OCI-LY1 (cell line): ENCODE results near the gene UBXN10.

ENCODE experiments used
- H2AFZ ChIP-seq: fragments of 200-600 bp; sonication (generic), shearing (Covaris generic); 2 replicates; pipeline ENCODE4 v1.6.0; 2014; ENCODE audit warnings: antibody characterized with exemption, mild to moderate bottlenecking, low read length
- H3F3A ChIP-seq: fragments of 200-600 bp; sonication (generic), shearing (Covaris generic); 2 replicates; pipeline ENCODE4 v1.6.0; 2014; ENCODE audit warnings: mild to moderate bottlenecking, antibody characterized with exemption, low read length, moderate library complexity; ENCODE audit not compliant: insufficient read depth
- H3K27ac ChIP-seq: fragments of 200-600 bp; sonication (generic); 2 replicates; pipeline ENCODE4 v1.5.1; 2014; ENCODE audit warnings: low read length, mixed run types, mild to moderate bottlenecking, low read depth; ENCODE audit not compliant: poor library complexity, severe bottlenecking
- H3K27me3 ChIP-seq: fragments of 200-600 bp; sonication (generic); 2 replicates; pipeline ENCODE4 v1.6.0; 2014; ENCODE audit warnings: antibody characterized with exemption, mild to moderate bottlenecking, low read length, moderate library complexity; ENCODE audit not compliant: insufficient read depth
- H3K36me3 ChIP-seq: fragments of 200-600 bp; sonication (generic); 2 replicates; pipeline ENCODE4 v1.6.1; 2014; ENCODE audit warnings: mild to moderate bottlenecking, antibody characterized with exemption, low read length, moderate library complexity, mixed read lengths; ENCODE audit not compliant: insufficient read depth
- H3K4me1 ChIP-seq: fragments of 200-600 bp; sonication (generic); 2 replicates; pipeline ENCODE4 v1.5.1; 2014; ENCODE audit warnings: mild to moderate bottlenecking, low read length, moderate library complexity; ENCODE audit not compliant: insufficient read depth, severe bottlenecking
- H3K4me2 ChIP-seq: fragments of 200-600 bp; sonication (generic), shearing (Covaris generic); 2 replicates; pipeline ENCODE4 v1.6.1; 2014; ENCODE audit warnings: low read length
- H3K4me3 ChIP-seq: fragments of 200-600 bp; sonication (generic); 2 replicates; pipeline ENCODE4 v1.5.1; 2014; ENCODE audit warnings: low read length, low read depth, mild to moderate bottlenecking, mixed read lengths; ENCODE audit not compliant: poor library complexity, severe bottlenecking
- H3K79me2 ChIP-seq: fragments of 200-600 bp; shearing (Covaris generic); 2 replicates; pipeline ENCODE4 v1.6.1; 2016; ENCODE audit warnings: mixed run types, low read length, mixed read lengths; ENCODE audit not compliant: insufficient read depth
- H3K9ac ChIP-seq: fragments of 200-600 bp; sonication (generic), shearing (Covaris generic); 2 replicates; pipeline ENCODE4 v1.6.1; 2014; ENCODE audit warnings: mild to moderate bottlenecking, low read length, mixed read lengths
- H3K9me2 ChIP-seq: fragments of 200-600 bp; sonication (generic), shearing (Covaris generic); 2 replicates; pipeline ENCODE4 v1.6.1; 2014; ENCODE audit warnings: low read depth, mild to moderate bottlenecking, low read length, mixed read lengths
- H3K9me3 ChIP-seq: fragments of 200-600 bp; shearing (Covaris generic); 2 replicates; pipeline ENCODE4 v1.6.1; 2014; ENCODE audit warnings: low read length, mixed read lengths
- H4K20me1 ChIP-seq: fragments of 200-600 bp; sonication (generic), shearing (Covaris generic); 2 replicates; pipeline ENCODE4 v1.6.0; 2016; ENCODE audit warnings: mild to moderate bottlenecking, low read length; ENCODE audit not compliant: insufficient read depth
- CTCF ChIP-seq: fragments of 200-600 bp; sonication (generic), shearing (Covaris generic); IDR thresholded peaks from 2 replicates; pipeline ENCODE4 v1.5.1; 2017; ENCODE audit warnings: mild to moderate bottlenecking, antibody characterized with exemption, low read length, moderate library complexity, mixed read lengths
- EZH2 ChIP-seq: fragments of 200-600 bp; sonication (generic), shearing (Covaris generic); IDR thresholded peaks from 2 replicates; pipeline ENCODE4 v1.8.0; 2017; ENCODE audit warnings: borderline replicate concordance, mixed run types, mild to moderate bottlenecking, antibody characterized with exemption, low read length, moderate library complexity, mixed read lengths

The UBXN10 gene

GRCh38 chr1:20210736-20211460 is 25.0 kb downstream of the UBXN10 start:
- Histone ChIP-seq H3K36me3 (no peaks in the 10 kb centered on the region), H3K4me2 (no peak overlapping the region), H3K9me2 (no peaks in the 10 kb centered on the region), H3K27me3 (peaks cover 7% of the 10 kb centered on the region; the same call in 1 of the 2 replicates), H3K4me3 (no peak overlapping the region), H3K79me2 (no peaks in the 10 kb centered on the region), H2AFZ (no peak overlapping the region), H3K4me1 (peaks cover 12% of the 10 kb centered on the region), H3F3A (no peaks in the 10 kb centered on the region), H3K9ac (no peak overlapping the region), H4K20me1 (no peaks in the 10 kb centered on the region), H3K27ac (no peak overlapping the region), H3K9me3 (no peaks in the 10 kb centered on the region)
- TF ChIP-seq EZH2 (no peak), CTCF (no peak)

- H3K79me2 ChIP-seq: no peaks in the 10 kb centered on the region
- no peak overlapping the region for H3K4me3 ChIP-seq
- H3F3A ChIP-seq: no peaks in the 10 kb centered on the region
- no peak overlapping the region for H3K9ac ChIP-seq
- H4K20me1 ChIP-seq: no peaks in the 10 kb centered on the region
- no peaks in the 10 kb centered on the region for H3K9me2 ChIP-seq
- H3K36me3 ChIP-seq: no peaks in the 10 kb centered on the region
- no peaks in the 10 kb centered on the region for H3K9me3 ChIP-seq
- H3K4me2 ChIP-seq: no peak overlapping the region
- H2AFZ ChIP-seq: no peak overlapping the region
- no peak for TF ChIP-seq CTCF
- no peak for TF ChIP-seq EZH2
- peaks cover 7% of the 10 kb centered on the region; the same call in 1 of the 2 replicates for H3K27me3 ChIP-seq
- H3K27ac ChIP-seq: no peak overlapping the region
- peaks cover 12% of the 10 kb centered on the region for H3K4me1 ChIP-seq
Observed at GRCh38 chr1:20211511-20211931, 25.6 kb downstream of the UBXN10 start.

GRCh38 chr1:20212085-20212684 is 26.3 kb downstream of the UBXN10 start:
- H3K27me3 ChIP-seq: peaks cover 7% of the 10 kb centered on the region; the same call in 1 of the 2 replicates
- no peak overlapping the region for H3K27ac ChIP-seq
- H3F3A ChIP-seq: no peaks in the 10 kb centered on the region
- H3K4me3 ChIP-seq: no peak overlapping the region
- peak overlapping the region; percentile 28 for H3K4me2 ChIP-seq
- TF ChIP-seq EZH2 (no peak), CTCF (no peak)
- no peaks in the 10 kb centered on the region for H3K9me2 ChIP-seq
- no peaks in the 10 kb centered on the region for H3K36me3 ChIP-seq
- no peak overlapping the region for H3K9ac ChIP-seq
- H4K20me1 ChIP-seq: no peaks in the 10 kb centered on the region
- H3K9me3 ChIP-seq: no peaks in the 10 kb centered on the region
- no peak overlapping the region for H2AFZ ChIP-seq
- no peaks in the 10 kb centered on the region for H3K79me2 ChIP-seq
- peaks cover 12% of the 10 kb centered on the region for H3K4me1 ChIP-seq
